SU-DHL-6 (cell line): ENCODE data around the gene CIRBP.

ENCODE experiments used
- H2AFZ ChIP-seq: fragments of 200-600 bp; sonication (generic); 2 replicates; pipeline ENCODE4 v1.6.1; 2014; ENCODE audit warnings: low read depth, mild to moderate bottlenecking, moderate library complexity, mixed read lengths, antibody characterized with exemption, low read length; ENCODE audit not compliant: severe bottlenecking
- H3F3A ChIP-seq: fragments of 200-600 bp; shearing (Covaris generic); 2 replicates; pipeline ENCODE4 v1.6.0; 2016; ENCODE audit warnings: antibody characterized with exemption, mild to moderate bottlenecking; ENCODE audit not compliant: insufficient read depth
- H3K27ac ChIP-seq: fragments of 200-600 bp; sonication (generic); 2 replicates; pipeline ENCODE4 v1.5.1; 2016; ENCODE audit warnings: low read depth, mild to moderate bottlenecking, low read length, moderate library complexity, mixed read lengths
- H3K27me3 ChIP-seq: fragments of 200-600 bp; sonication (generic), shearing (Covaris generic); 2 replicates; pipeline ENCODE4 v1.6.0; 2014; ENCODE audit warnings: mild to moderate bottlenecking, low read length
- H3K36me3 ChIP-seq: fragments of 200-600 bp; sonication (generic); 2 replicates; pipeline ENCODE4 v1.6.1; 2014; ENCODE audit warnings: mild to moderate bottlenecking, low read length, mixed read lengths
- H3K4me2 ChIP-seq: fragments of 300-600, 200-600 bp; shearing (Covaris generic), sonication (generic); 2 replicates; pipeline ENCODE4 v1.6.0; 2014; ENCODE audit warnings: low read length, low read depth, mild to moderate bottlenecking; ENCODE audit not compliant: poor library complexity, severe bottlenecking
- H3K4me3 ChIP-seq: fragments of 200-600 bp; sonication (generic); 2 replicates; pipeline ENCODE4 v1.5.1; 2014; ENCODE audit warnings: antibody characterized with exemption, low read length, mild to moderate bottlenecking, mixed read lengths; ENCODE audit not compliant: insufficient read depth, poor library complexity, severe bottlenecking
- H3K79me2 ChIP-seq: fragments of 200-600 bp; sonication (generic); 2 replicates; pipeline ENCODE4 v1.6.1; 2014; ENCODE audit warnings: mild to moderate bottlenecking, low read length, moderate library complexity; ENCODE audit not compliant: insufficient read depth
- H3K9ac ChIP-seq: fragments of 200-600 bp; sonication (generic); 2 replicates; pipeline ENCODE4 v1.7.0; 2014; ENCODE audit warnings: mild to moderate bottlenecking, low read length
- H3K9me2 ChIP-seq: fragments of 200-600 bp; sonication (generic); replicated peaks from 2 replicates; pipeline ENCODE4 v1.6.1; 2014; ENCODE audit warnings: low read length; ENCODE audit not compliant: insufficient read depth
- H3K9me3 ChIP-seq: fragments of 200-600 bp; sonication (generic); 2 replicates; pipeline ENCODE4 v1.6.1; 2014; ENCODE audit warnings: low read length, mixed read lengths; ENCODE audit not compliant: insufficient read depth
- H4K20me1 ChIP-seq: fragments of 200-600 bp; sonication (generic); 2 replicates; pipeline ENCODE4 v1.6.1; 2014; ENCODE audit warnings: low read depth, mild to moderate bottlenecking, antibody characterized with exemption, low read length, moderate library complexity, mixed read lengths
- EZH2phosphoT487 ChIP-seq: fragments of 200-600 bp; sonication (generic), shearing (Covaris generic); conservative IDR thresholded peaks from 2 replicates; pipeline ENCODE4 v1.6.1; 2018; ENCODE audit warnings: mild to moderate bottlenecking, antibody characterized with exemption, low read length, moderate library complexity, mixed read lengths
- TF ChIP-seq, protein P1 (sequence below): fragments of 200-600 bp; sonication (generic); IDR thresholded peaks from one replicate; pipeline ENCODE4 v1.5.1; 2017; ENCODE audit warnings: antibody characterized with exemption, mild to moderate bottlenecking, low read length, moderate library complexity; ENCODE audit not compliant: insufficient read depth, poor library complexity, severe bottlenecking

Gene CIRBP

DNA sequence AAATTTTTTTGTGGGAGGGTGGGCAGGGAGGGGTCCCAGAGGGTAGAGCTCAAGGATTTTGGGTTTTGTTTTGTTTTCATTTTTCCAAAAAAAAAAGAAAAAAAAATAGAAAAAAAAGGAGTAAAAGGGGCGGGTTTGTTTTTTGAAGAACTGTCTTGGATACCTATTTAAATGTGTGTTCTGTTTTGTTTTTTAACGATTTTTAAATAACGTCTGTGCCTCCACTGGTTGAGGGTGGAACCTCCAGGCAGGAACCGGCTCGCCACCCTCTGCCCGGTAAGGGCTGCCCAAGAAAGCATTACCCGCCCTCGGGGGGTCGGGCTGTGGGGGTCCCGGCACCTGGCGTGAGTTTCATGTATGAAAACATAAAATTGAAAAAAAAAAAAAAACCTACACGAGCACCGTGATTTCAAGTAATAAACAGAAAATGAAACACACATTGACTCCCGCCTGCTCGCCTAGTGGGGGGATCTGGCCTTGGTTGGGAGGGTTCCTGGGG, 10.4 kb upstream of the CIRBP start:
- H3K4me2 ChIP-seq = peak overlapping the region; percentile 70
- H4K20me1 ChIP-seq = no peaks in the 10 kb centered on the region
- peaks cover 49% of the 10 kb centered on the region for H3F3A ChIP-seq
- TF ChIP-seq EZH2phosphoT487 = no peak
- TF ChIP-seq, protein P1, sequence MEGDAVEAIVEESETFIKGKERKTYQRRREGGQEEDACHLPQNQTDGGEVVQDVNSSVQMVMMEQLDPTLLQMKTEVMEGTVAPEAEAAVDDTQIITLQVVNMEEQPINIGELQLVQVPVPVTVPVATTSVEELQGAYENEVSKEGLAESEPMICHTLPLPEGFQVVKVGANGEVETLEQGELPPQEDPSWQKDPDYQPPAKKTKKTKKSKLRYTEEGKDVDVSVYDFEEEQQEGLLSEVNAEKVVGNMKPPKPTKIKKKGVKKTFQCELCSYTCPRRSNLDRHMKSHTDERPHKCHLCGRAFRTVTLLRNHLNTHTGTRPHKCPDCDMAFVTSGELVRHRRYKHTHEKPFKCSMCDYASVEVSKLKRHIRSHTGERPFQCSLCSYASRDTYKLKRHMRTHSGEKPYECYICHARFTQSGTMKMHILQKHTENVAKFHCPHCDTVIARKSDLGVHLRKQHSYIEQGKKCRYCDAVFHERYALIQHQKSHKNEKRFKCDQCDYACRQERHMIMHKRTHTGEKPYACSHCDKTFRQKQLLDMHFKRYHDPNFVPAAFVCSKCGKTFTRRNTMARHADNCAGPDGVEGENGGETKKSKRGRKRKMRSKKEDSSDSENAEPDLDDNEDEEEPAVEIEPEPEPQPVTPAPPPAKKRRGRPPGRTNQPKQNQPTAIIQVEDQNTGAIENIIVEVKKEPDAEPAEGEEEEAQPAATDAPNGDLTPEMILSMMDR = no peak
- no peaks in the 10 kb centered on the region for H3K27me3 ChIP-seq
- H3K36me3 ChIP-seq = no peaks in the 10 kb centered on the region
- H3K9me2 ChIP-seq = no peaks in the 10 kb centered on the region
- peaks cover under 1% of the 10 kb centered on the region; the same call in 1 of the 2 replicates for H3K79me2 ChIP-seq
- no peaks in the 10 kb centered on the region for H3K9me3 ChIP-seq
- H3K4me3 ChIP-seq = peak overlapping the region; percentile 32
- peak overlapping the region; percentile 91 for H3K27ac ChIP-seq
- H3K9ac ChIP-seq = peak overlapping the region; percentile 56
- H2AFZ ChIP-seq = peak overlapping the region; percentile 8

DNA sequence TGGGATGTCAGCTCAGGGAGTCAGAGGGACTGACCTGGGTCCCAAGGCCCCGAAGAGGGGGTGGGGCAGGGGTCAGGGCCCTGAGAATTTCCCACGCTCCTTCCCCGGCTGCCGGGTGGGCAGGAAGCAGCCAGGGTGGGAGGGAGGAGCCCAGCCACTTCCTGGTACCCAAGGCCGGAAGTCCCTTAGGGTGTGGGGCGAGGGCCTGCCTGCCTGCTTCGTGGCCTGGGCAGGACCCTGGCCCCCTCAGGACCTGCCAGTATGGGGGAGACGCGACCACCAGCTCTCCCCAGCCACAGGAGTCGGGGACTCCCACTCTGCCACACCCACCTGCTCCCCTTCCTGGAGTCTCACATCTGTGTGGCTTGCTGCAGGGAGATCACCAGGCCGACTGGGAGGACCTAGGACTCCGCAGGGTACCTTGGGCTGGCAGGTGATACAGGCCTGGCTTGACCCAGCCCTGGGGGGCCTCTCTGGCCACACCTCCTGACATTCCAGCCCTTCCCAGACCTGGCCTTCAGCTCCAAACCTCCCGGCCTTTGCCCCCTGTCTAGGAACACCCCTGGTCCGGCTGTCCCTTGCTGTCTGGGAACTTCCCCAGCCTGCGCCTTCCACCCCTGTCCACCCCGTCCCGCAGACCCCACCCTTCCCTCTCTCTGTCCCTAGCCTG, 9.8 kb upstream of the CIRBP start:
- H3K4me3 ChIP-seq = peak overlapping the region; percentile 32
- H3K27ac ChIP-seq = peak overlapping the region; percentile 91
- TF ChIP-seq EZH2phosphoT487 = no peak
- TF ChIP-seq, protein P1 = no peak

DNA sequence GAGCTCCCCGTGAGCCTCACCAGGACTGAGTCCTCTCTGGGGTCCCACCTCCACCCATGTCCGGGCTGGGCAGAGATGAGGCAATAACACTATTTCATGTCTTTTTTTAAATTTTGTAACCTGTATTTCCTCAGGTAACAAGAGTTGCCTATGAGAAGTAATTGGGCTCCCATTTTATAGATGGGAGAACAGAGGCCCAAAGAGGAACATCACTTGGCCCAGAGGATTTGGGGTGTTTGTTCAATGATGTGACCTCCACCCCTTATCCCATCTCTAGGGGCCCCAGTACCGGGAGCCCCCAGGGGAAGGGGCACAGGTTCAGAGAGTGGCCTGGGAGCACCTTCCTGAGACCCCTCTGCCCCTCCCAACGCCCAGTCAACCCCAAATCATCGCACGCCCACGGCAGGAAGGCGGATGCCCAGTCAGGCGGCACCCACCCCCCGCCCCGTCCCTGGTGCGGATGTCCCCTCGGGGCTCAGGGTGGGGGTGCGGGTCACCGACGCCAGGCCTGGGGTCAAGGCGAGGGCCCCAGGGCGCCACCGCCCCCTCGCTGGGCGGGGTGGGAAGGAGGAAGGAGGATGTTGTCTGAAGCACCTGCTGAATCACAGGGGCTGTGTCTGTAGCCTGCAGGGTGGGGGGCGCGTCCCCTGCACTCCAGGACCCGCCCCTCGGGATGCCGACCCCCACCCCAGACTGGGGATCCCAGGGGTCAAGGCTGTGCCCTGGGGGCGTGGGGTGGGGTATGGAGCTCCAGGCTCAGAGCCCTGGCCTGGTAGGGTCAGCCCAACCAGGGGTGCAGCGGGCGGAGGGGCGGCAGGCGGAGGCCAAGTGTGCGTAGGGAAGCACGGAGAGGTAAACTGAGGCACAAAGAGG, 9.0 kb upstream of the CIRBP start:
- Histone ChIP-seq H4K20me1 (no peaks in the 10 kb centered on the region), H3K4me2 (peak overlapping the region; percentile 70), H3K36me3 (no peaks in the 10 kb centered on the region), H3K27ac (peak overlapping the region; percentile 91), H3K27me3 (no peaks in the 10 kb centered on the region), H3K9ac (peak overlapping the region; percentile 56), H2AFZ (no peak overlapping the region), H3K9me3 (no peaks in the 10 kb centered on the region), H3K9me2 (no peaks in the 10 kb centered on the region), H3K4me3 (peak overlapping the region; percentile 39), H3F3A (peaks cover 63% of the 10 kb centered on the region), H3K79me2 (no peaks in the 10 kb centered on the region)
- TF ChIP-seq, protein P1 = no peak
- no peak for TF ChIP-seq EZH2phosphoT487

More for the DNA sequence above, 9.8 kb upstream of the CIRBP start:
- Histone ChIP-seq H3K9me3 (no peaks in the 10 kb centered on the region), H2AFZ (peak overlapping the region; percentile 8), H3K9ac (peak overlapping the region; percentile 56), H3K36me3 (no peaks in the 10 kb centered on the region), H3F3A (peaks cover 55% of the 10 kb centered on the region), H3K4me2 (peak overlapping the region; percentile 70), H4K20me1 (no peaks in the 10 kb centered on the region), H3K27me3 (no peaks in the 10 kb centered on the region), H3K79me2 (no peaks in the 10 kb centered on the region), H3K9me2 (no peaks in the 10 kb centered on the region)
